Measurements from ENCODE around the gene NFKBIL1.
A peak's percentile ranks its signal among the peaks of the same experiment; 100 is the strongest.

NFKBIL1 gene

GRCh38 chr6:31567531-31568370 lies 20.3 kb downstream of the NFKBIL1 start:
- DNase-seq, result no peak

- peak; percentile 62 for DNase-seq
Measured at GRCh38 chr6:31568537-31568961, 21.1 kb downstream of the NFKBIL1 start.

GRCh38 chr6:31569861-31570536 lies 22.6 kb downstream of the NFKBIL1 start:
- DNase-seq, result no peak

- DNase-seq, result peak; percentile 80
Measured at GRCh38 chr6:31572041-31572911, 24.9 kb downstream of the NFKBIL1 start, which contains the start of gene LTA. TSS of gene LTA (plus strand) at chr6:31572289. CDS start at chr6:31572743, 454 bp downstream.

DNA sequence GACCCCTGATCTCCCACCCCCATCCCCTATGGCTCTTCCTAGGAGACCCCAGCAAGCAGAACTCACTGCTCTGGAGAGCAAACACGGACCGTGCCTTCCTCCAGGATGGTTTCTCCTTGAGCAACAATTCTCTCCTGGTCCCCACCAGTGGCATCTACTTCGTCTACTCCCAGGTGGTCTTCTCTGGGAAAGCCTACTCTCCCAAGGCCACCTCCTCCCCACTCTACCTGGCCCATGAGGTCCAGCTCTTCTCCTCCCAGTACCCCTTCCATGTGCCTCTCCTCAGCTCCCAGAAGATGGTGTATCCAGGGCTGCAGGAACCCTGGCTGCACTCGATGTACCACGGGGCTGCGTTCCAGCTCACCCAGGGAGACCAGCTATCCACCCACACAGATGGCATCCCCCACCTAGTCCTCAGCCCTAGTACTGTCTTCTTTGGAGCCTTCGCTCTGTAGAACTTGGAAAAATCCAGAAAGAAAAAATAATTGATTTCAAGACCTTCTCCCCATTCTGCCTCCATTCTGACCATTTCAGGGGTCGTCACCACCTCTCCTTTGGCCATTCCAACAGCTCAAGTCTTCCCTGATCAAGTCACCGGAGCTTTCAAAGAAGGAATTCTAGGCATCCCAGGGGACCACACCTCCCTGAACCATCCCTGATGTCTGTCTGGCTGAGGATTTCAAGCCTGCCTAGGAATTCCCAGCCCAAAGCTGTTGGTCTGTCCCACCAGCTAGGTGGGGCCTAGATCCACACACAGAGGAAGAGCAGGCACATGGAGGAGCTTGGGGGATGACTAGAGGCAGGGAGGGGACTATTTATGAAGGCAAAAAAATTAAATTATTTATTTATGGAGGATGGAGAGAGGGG lies 26.1 kb downstream of the NFKBIL1 start:
- no peak for DNase-seq

- peak; percentile 53 for DNase-seq
Measured at GRCh38 chr6:31574106-31575061, 27.0 kb downstream of the NFKBIL1 start.

DNA sequence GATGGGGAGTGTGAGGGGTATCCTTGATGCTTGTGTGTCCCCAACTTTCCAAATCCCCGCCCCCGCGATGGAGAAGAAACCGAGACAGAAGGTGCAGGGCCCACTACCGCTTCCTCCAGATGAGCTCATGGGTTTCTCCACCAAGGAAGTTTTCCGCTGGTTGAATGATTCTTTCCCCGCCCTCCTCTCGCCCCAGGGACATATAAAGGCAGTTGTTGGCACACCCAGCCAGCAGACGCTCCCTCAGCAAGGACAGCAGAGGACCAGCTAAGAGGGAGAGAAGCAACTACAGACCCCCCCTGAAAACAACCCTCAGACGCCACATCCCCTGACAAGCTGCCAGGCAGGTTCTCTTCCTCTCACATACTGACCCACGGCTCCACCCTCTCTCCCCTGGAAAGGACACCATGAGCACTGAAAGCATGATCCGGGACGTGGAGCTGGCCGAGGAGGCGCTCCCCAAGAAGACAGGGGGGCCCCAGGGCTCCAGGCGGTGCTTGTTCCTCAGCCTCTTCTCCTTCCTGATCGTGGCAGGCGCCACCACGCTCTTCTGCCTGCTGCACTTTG lies 28.0 kb downstream of the NFKBIL1 start, which contains the start of gene TNF:
Gene TNF (plus strand): TSS at position 231 of the 567 bp plus-strand sequence. CDS start 177 bp downstream, at position 408.
- DNase-seq, result peak; percentile 77

DNA sequence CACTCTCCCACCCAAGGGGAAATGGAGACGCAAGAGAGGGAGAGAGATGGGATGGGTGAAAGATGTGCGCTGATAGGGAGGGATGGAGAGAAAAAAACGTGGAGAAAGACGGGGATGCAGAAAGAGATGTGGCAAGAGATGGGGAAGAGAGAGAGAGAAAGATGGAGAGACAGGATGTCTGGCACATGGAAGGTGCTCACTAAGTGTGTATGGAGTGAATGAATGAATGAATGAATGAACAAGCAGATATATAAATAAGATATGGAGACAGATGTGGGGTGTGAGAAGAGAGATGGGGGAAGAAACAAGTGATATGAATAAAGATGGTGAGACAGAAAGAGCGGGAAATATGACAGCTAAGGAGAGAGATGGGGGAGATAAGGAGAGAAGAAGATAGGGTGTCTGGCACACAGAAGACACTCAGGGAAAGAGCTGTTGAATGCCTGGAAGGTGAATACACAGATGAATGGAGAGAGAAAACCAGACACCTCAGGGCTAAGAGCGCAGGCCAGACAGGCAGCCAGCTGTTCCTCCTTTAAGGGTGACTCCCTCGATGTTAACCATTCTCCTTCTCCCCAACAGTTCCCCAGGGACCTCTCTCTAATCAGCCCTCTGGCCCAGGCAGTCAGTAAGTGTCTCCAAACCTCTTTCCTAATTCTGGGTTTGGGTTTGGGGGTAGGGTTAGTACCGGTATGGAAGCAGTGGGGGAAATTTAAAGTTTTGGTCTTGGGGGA lies 28.7 kb downstream of the NFKBIL1 start:
- no peak for DNase-seq

DNA sequence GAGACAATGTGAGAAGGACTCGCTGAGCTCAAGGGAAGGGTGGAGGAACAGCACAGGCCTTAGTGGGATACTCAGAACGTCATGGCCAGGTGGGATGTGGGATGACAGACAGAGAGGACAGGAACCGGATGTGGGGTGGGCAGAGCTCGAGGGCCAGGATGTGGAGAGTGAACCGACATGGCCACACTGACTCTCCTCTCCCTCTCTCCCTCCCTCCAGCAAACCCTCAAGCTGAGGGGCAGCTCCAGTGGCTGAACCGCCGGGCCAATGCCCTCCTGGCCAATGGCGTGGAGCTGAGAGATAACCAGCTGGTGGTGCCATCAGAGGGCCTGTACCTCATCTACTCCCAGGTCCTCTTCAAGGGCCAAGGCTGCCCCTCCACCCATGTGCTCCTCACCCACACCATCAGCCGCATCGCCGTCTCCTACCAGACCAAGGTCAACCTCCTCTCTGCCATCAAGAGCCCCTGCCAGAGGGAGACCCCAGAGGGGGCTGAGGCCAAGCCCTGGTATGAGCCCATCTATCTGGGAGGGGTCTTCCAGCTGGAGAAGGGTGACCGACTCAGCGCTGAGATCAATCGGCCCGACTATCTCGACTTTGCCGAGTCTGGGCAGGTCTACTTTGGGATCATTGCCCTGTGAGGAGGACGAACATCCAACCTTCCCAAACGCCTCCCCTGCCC lies 29.6 kb downstream of the NFKBIL1 start:
- peak; percentile 46 for DNase-seq

DNA sequence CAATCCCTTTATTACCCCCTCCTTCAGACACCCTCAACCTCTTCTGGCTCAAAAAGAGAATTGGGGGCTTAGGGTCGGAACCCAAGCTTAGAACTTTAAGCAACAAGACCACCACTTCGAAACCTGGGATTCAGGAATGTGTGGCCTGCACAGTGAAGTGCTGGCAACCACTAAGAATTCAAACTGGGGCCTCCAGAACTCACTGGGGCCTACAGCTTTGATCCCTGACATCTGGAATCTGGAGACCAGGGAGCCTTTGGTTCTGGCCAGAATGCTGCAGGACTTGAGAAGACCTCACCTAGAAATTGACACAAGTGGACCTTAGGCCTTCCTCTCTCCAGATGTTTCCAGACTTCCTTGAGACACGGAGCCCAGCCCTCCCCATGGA lies 30.2 kb downstream of the NFKBIL1 start:
- DNase-seq, result no peak

DNA sequence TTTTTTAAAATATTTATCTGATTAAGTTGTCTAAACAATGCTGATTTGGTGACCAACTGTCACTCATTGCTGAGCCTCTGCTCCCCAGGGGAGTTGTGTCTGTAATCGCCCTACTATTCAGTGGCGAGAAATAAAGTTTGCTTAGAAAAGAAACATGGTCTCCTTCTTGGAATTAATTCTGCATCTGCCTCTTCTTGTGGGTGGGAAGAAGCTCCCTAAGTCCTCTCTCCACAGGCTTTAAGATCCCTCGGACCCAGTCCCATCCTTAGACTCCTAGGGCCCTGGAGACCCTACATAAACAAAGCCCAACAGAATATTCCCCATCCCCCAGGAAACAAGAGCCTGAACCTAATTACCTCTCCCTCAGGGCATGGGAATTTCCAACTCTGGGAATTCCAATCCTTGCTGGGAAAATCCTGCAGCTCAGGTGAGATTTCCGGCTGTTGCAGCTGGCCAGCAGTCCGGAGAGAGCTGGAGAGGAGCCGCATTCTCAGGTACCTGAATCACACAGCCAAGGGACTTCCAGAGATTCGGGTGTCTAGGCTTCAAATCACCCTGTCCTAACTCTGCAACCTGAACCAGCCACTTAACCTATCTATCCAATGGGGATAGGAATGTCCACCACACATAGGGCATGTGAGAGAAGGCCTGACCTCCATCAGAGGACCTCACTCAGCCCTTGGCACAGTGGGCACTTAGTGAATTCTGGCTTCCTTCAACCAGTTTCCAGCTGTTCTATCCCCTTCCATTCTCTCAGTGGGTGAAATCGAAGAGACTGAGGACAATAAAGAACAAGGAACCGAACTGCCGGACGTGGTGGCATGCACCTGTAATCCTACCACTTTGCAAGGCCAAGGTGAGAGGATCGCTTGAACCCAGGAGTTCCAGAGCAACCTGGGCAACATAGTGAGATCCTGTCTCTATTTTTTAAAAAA lies 31.0 kb downstream of the NFKBIL1 start:
- no peak for DNase-seq

DNA sequence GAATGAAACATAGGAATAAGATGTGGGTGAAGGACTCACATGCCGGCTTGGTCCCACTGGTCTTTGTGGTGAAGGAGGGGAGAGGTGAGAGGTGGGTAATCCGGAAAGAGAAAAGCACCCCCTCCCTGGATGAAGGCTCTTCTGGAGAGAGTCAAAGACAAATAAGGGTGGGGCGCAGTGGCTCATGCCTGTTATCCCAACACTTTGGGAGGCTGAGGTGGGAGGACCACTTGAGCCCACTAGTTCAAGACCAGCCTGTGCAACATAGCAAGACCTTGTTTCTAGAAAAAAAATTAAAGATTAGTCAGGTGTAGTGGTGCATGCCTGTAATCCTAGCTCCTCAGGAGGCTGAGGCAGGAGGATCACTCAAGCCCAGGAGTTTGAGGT lies 31.7 kb downstream of the NFKBIL1 start:
- no peak for DNase-seq

GRCh38 chr6:31579546-31580437 lies 32.4 kb downstream of the NFKBIL1 start:
- DNase-seq, result no peak

- DNase-seq, result no peak
Measured at GRCh38 chr6:31580438-31580740, 33.0 kb downstream of the NFKBIL1 start.

GRCh38 chr6:31580807-31581433 lies 33.5 kb downstream of the NFKBIL1 start:
- DNase-seq, result peak; percentile 92

DNA sequence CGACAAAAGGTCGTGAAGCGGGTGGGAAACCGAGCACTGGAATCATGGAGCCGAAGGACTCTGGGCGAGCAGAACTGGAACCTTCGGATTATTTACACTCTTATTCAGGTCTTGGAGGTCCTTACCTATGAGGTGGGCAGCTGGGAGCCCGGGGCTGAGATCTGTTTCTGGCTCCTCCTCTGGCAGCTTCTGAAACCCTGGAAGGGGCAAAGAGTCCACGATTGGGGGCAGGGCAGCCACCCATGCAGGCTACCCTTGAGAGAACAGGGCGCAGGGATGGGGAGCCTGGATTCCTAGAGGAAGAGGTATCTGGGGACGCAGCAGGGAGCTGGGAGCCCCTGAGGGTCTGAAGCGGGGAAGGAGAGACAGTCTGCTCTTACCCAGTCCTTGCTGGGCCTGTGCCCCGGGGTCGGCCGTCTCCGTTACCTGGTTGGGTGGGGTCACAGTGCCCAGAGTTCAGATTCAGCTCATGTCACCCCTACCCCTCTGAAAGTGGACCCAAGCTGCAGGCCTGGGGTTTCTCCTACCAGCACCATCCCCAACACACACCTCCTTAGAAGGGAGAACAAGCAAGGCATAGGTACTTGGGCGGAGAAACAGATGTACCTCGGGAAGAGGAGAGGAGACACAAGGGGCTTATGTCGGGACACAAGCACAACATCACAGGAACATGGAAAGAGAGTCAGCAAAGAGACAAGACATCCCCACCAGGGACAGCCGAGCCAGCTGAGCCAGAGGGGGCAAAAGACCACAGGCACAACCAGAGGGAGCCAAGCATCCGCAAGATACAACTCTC lies 34.2 kb downstream of the NFKBIL1 start:
- DNase-seq, result no peak

Measured in stimulated activated CD4-positive, alpha-beta T cell treated with anti-CD3 and anti-CD28 coated beads, Interleukin-4, amount 100 ng/mL, for 1 hour (primary cell).